Measurements from ENCODE around the gene RPP25L. TPM values are rescaled to one million over a fixed set of nuclear protein-coding genes. Genes with fewer than 3 reads are reported as not detected.

The RPP25L gene
- polyA plus RNA-seq, 3 donors: 20.1 to 42.3 (median 39.4) TPM

DNA sequence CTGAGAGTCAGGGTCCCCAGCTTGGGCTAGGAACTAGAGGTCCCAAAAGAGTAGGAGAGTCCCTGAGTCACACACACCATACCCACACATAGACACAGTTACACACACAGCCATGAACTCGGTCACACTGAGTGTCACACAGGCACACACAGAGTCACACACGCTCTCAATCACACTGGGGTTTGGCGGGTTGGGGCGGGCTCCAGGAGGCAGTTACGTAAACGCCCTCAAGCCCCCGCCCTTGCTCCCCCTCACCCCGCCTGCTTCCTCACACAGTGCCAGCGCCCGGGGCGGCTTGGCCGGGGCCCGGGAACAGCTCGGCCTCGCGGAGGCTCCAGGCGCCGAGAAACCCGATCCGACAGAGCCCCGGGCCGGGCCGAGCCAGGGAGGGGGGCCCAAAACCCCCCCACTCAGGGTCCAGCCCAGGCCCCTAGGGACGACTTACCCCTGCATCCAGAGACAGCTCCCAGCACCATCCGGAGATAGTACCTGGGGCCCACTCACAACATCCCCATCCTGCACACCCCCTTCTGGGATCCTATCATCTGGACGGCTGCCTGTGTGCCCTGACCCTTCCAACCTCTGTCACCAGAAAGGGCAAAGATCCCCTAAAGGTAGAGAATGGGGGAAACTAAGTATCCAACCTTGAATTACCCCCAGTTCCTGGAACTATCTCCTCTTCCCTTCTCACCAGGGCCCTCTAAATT is 18.8 kb downstream of the RPP25L start:
- TF ChIP-seq CTCF (IDR thresholded peaks at IDR 0.05): no peak
- Histone ChIP-seq H3K4me3 (replicated peaks in 1 of 3; ENCODE audit: low read depth in 2 of 3, low read length in 3 of 3) (no peak overlapping the region), H3K79me2 (ENCODE audit: insufficient read depth, low read length) (no peaks in the 10 kb centered on the region), H3K4me2 (replicated peaks; ENCODE audit: extremely low read depth, low read length, poor library complexity, severe bottlenecking) (no peak overlapping the region), H3K27ac (ENCODE audit: low read depth in 1 of 2, low read length in 2 of 2) (no peak overlapping the region), H3K36me3 (replicated peaks in 1 of 2; ENCODE audit: control insufficient read depth in 1 of 2, insufficient read depth in 2 of 2, low read length in 2 of 2) (no peaks in the 10 kb centered on the region), H3K9me3 (replicated peaks in 1 of 2; ENCODE audit: control insufficient read depth in 1 of 2, insufficient read depth in 1 of 2, low read length in 2 of 2) (peaks cover 0 to 27% of the 10 kb centered on the region in 2 donors), H2AFZ (ENCODE audit: insufficient read depth, low read depth, low read length, poor library complexity, severe bottlenecking) (no peak overlapping the region), H3K27me3 (ENCODE audit: control insufficient read depth in 2 of 2, insufficient read depth in 2 of 2, low read length in 2 of 2) (peaks cover 40 to 56% of the 10 kb centered on the region in 2 donors), H3K9ac (ENCODE audit: insufficient read depth, low read length, poor library complexity, severe bottlenecking) (peak overlapping the region; percentile 6), H4K20me1 (ENCODE audit: insufficient read depth, low read length) (no peaks in the 10 kb centered on the region), H3K4me1 (ENCODE audit: control insufficient read depth in 1 of 2, insufficient read depth in 2 of 2, low read length in 2 of 2) (peaks cover 33 to 38% of the 10 kb centered on the region in 2 donors)
- Mint-ChIP-seq H3K9me3 (peaks cover 0 to 28% (median 16%) of the 10 kb centered on the region in 7 donors), H3K4me1 (peaks cover 38% of the 10 kb centered on the region), H3K4me3 (peak overlapping the region in 1 of 2 donors; percentile 91), H3K36me3 (peaks cover 0 to 11% of the 10 kb centered on the region in 2 donors), H3K27me3 (ENCODE audit: low read depth in 3 of 3) (peaks cover 58 to 77% (median 60%) of the 10 kb centered on the region in 3 donors), H3K27ac (peak overlapping the region in 1 of 7 donors; percentile 4)
- intact Hi-C loops (cut with micrococcal nuclease): loop anchor here in 1 of 2 donors (10.0 kb wide), 1 partner anchor 148 kb away; no protein-coding TSS in a partner anchor
- DNase-seq: peak; percentile 7 to 80 (median 22)
- 1% methylated on average over 23 of the region's 26 CpGs for WGBS (ENCODE audit: insufficient coverage)

DNA sequence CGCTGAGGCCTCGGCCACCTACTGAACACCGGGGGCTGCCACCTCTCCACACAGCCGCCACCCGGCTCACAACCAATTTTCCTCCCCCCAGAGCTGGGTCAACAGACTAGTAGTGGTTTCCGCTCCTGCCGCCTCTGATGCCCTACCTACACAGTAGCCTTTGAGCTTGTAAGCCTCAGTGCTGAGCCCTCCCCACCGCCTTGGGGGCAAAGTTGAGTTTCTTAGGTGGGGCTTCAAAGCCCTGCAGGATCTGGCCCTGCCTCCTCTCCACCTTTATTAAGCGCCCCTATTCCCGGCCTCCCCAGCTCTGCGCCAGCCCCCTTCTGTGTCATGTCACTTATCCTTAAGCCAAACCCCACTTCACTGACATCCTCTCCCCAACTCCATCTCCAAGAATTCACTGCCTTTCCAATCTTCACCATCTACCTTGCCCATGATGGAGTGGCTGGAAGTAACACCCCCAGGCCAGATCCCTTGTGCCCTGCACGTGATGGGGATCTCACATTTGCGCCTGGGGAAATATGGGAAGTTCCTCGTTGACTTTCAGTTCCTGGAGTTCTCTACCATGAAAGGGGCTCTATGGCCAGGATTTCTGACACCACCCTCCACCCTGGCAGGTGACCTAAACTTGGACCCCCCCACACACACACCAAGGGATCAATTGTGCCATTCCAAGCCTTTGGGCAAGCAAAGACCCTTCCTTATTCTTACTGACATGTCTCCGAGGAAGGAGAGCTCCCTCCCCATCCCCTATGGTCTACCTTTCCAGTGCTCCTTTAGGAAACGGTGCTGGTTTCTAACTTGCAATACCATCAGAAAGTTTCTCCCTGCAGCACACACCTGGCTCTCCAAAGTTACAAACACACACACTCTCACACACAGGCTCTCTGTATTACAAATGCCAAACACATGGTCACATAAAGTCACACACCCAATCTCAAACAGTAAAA is 19.7 kb downstream of the RPP25L start:
- H3K4me3 Mint-ChIP-seq: peak overlapping the region; percentile 77 to 91
- Histone ChIP-seq H3K27me3 (ENCODE audit: control insufficient read depth in 2 of 2, insufficient read depth in 2 of 2, low read length in 2 of 2) (peaks cover 47 to 65% of the 10 kb centered on the region in 2 donors), H3K36me3 (replicated peaks in 1 of 2; ENCODE audit: control insufficient read depth in 1 of 2, insufficient read depth in 2 of 2, low read length in 2 of 2) (no peaks in the 10 kb centered on the region), H2AFZ (ENCODE audit: insufficient read depth, low read depth, low read length, poor library complexity, severe bottlenecking) (peak overlapping the region; percentile 68), H3K4me2 (replicated peaks; ENCODE audit: extremely low read depth, low read length, poor library complexity, severe bottlenecking) (peak overlapping the region; percentile 83), H3K4me3 (replicated peaks in 1 of 3; ENCODE audit: low read depth in 2 of 3, low read length in 3 of 3) (peak overlapping the region in 1 of 3 experiments; percentile 75), H4K20me1 (ENCODE audit: insufficient read depth, low read length) (no peaks in the 10 kb centered on the region), H3K9me3 (replicated peaks in 1 of 2; ENCODE audit: control insufficient read depth in 1 of 2, insufficient read depth in 1 of 2, low read length in 2 of 2) (peaks cover 0 to 29% of the 10 kb centered on the region in 2 donors), H3K4me1 (ENCODE audit: control insufficient read depth in 1 of 2, insufficient read depth in 2 of 2, low read length in 2 of 2) (peaks cover 33 to 38% of the 10 kb centered on the region in 2 donors), H3K79me2 (ENCODE audit: insufficient read depth, low read length) (no peaks in the 10 kb centered on the region), H3K27ac (ENCODE audit: low read depth in 1 of 2, low read length in 2 of 2) (no peak overlapping the region), H3K9ac (ENCODE audit: insufficient read depth, low read length, poor library complexity, severe bottlenecking) (peak overlapping the region; percentile 6)
- H3K27me3 Mint-ChIP-seq (ENCODE audit: low read depth in 3 of 3): peaks cover 67 to 83% (median 68%) of the 10 kb centered on the region in 3 donors
- intact Hi-C loops (cut with micrococcal nuclease): loop anchor here in 1 of 2 donors (10.0 kb wide), 1 partner anchor 147 kb away; no protein-coding TSS in a partner anchor
- DNase-seq: peak in 2 of 3 donors; percentile 17 to 78
- WGBS (ENCODE audit: insufficient coverage): 14% methylated on average over 11 of the region's 16 CpGs
- peaks cover 38% of the 10 kb centered on the region for H3K4me1 Mint-ChIP-seq
- H3K36me3 Mint-ChIP-seq: peaks cover 0 to 11% of the 10 kb centered on the region in 2 donors
- peaks cover 0 to 28% (median 16%) of the 10 kb centered on the region in 7 donors for H3K9me3 Mint-ChIP-seq
- peak overlapping the region in 3 of 7 donors; percentile 4 to 60 (median 53) for H3K27ac Mint-ChIP-seq
- peak; percentile 72 for TF ChIP-seq CTCF (IDR thresholded peaks at IDR 0.05)
